DND-41 (cell line): ENCODE data around the gene LSMEM2.

Experiments
- EZH2 ChIP-seq: IDR thresholded peaks from 3 replicates; pipeline ENCODE4 v1.6.1; 2012; ENCODE audit warnings: borderline replicate concordance, low read depth, mild to moderate bottlenecking, moderate library complexity, low read length, inconsistent platforms; ENCODE audit not compliant: severe bottlenecking
- TF ChIP-seq, protein P1 (sequence below): IDR thresholded peaks from 2 replicates; pipeline ENCODE4 v1.5.1; 2012; ENCODE audit warnings: borderline replicate concordance, low read length, moderate library complexity, mild to moderate bottlenecking; ENCODE audit not compliant: poor library complexity, severe bottlenecking; ENCODE audit errors: extremely low read depth

DNA sequence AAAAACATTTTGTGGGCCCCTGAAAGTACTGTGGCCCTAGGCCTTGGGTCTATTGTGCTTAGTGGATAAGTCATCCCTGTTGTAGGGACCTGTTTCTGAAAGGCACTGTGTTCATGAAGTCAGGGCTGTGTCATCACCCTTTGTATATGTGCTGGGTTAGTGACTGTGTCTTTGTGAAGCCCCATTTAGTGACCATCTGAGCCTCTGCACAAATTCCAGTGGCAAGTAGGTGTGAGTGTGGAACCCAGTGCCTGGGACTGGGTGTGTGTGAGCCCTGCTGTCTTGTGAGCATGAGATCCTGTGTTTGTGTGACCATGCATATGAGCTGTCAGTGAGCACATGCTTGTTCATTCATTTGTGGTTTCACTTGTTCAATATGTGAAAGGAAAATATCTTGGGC, 25.7 kb downstream of the LSMEM2 start:
- TF ChIP-seq, protein P1, sequence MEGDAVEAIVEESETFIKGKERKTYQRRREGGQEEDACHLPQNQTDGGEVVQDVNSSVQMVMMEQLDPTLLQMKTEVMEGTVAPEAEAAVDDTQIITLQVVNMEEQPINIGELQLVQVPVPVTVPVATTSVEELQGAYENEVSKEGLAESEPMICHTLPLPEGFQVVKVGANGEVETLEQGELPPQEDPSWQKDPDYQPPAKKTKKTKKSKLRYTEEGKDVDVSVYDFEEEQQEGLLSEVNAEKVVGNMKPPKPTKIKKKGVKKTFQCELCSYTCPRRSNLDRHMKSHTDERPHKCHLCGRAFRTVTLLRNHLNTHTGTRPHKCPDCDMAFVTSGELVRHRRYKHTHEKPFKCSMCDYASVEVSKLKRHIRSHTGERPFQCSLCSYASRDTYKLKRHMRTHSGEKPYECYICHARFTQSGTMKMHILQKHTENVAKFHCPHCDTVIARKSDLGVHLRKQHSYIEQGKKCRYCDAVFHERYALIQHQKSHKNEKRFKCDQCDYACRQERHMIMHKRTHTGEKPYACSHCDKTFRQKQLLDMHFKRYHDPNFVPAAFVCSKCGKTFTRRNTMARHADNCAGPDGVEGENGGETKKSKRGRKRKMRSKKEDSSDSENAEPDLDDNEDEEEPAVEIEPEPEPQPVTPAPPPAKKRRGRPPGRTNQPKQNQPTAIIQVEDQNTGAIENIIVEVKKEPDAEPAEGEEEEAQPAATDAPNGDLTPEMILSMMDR: no peak
- TF ChIP-seq EZH2: no peak
